HG03342 (cell line): ENCODE measurements around the gene MTFP1.
"Not testable (repeated sequence)": the region's sequence is repeated elsewhere in the genome, so short reads cannot be mapped to it uniquely, and the experiment has no call there.

Experiments used
- ATAC-seq: cut with Tn5 transposase; IDR thresholded peaks from one replicate; pipeline ENCODE4 v1.9.1; 2021; ENCODE audit warnings: mild to moderate bottlenecking, moderate library complexity; ENCODE audit not compliant: unreplicated experiment

The MTFP1 gene

GRCh38 chr22:30452861-30453260, 27.3 kb downstream of the MTFP1 start:
- no peak for ATAC-seq

DNA sequence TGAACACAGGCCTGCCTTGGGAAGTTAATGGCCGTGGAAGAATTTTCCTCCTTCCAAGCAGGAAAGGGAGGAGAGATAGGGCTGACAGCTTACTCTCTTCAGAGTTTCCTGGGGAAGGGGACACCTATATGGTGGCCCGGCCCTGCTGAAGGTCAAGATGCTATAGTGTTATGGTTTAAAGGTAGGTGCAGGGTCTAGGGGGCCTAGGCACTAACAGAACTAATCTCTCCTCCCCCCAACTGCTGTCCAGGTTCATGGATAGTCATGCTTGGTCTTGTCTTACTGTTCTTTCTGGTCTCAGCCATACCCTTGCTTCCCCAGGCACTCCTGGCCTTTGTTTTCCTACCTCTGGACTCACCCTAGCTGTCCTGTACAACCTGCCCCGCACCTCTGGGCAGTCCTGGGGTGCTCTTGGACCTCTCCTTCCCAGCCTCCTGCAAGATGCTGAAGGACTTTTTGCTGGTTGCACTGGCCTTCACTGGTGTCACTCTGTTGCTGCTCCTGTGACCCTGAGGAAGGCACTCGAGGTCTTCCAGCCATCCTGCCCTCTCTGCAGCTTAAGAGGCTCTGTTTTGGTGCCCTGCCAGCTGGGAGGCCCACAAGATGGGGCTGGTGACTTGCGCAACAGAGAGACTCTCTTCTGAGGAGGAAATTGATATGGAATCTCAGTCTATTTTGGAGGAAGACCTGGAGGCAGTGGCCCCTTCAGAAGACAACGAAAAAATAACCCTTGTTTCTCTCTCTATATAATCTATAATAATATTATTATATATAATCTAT, 28.4 kb downstream of the MTFP1 start:
- ATAC-seq = no peak

GRCh38 chr22:30455075-30455840, 29.7 kb downstream of the MTFP1 start:
- no peak for ATAC-seq

- no peak for ATAC-seq
Observed at GRCh38 chr22:30457981-30458380, 32.4 kb downstream of the MTFP1 start.

GRCh38 chr22:30459181-30460052, 33.8 kb downstream of the MTFP1 start:
- ATAC-seq = no peak

DNA sequence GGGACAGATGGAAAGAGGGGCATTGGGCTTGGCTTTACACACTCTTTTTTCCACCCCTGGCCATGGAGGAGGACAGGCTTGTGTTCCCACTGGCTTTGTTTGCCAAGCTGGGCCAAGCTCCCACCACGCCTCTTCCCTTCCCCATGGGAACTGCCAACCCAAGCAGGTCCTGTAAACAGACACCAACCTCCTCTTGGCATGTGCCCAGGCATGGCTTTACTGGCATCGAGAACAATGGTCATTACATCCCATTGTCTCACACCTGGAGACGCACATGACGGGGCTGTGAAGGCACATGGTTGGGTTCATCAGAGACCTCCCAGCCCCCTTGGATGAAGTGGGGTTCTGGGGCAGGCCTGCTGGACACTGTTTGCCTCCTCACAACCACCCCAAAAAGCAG, 34.6 kb downstream of the MTFP1 start:
- no peak for ATAC-seq

DNA sequence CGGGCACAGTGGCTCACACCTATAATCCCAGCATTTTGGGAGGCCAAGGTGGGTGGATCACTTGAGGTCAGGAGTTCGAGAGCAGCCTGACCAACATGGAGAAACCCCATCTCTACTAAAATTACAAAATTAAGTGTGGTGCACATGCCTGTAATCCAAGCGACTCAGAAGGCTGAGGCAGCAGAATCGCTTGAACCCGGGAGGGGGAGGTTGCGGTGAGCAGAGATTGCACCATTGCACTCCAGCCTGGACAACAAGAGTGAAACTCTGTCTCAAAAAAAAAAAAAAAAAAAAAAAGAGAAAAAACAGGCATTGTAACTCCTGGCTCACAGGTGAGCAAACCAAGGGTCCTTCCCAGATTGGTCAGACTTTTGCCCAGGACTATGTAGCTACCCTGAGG, 35.0 kb downstream of the MTFP1 start:
- ATAC-seq = not testable (repeated sequence)

GRCh38 chr22:30469165-30469564, 43.6 kb downstream of the MTFP1 start:
- ATAC-seq = no peak

GRCh38 chr22:30470655-30471054, 45.1 kb downstream of the MTFP1 start:
- ATAC-seq = no peak

GRCh38 chr22:30471616-30472318, 46.2 kb downstream of the MTFP1 start, which contains the start of gene SEC14L3:
Gene SEC14L3 (minus strand): TSS chr22:30472017. CDS start chr22:30471958, 59 bp downstream.
- ATAC-seq = no peak

- no peak for ATAC-seq
Observed at GRCh38 chr22:30472994-30473720, 47.6 kb downstream of the MTFP1 start.

DNA sequence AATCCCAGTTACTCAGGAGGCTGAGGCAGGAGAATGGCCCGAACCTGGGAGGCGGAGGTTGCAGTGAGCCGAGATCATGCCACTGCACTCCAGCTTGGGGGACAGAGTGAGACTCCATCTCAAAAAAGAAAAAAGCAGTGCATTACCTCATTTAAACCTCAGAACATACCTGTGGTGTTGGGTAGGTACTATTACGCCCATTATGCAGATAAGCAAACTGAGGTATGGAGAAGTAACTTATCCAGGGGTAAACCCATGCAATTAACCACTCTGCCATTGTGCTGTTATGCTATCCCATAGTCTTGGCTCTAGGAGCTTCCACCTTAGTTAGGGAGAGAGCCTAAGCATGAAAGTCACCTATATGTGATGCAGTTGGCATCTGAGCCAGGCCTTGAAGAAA, 48.6 kb downstream of the MTFP1 start:
- no peak for ATAC-seq

DNA sequence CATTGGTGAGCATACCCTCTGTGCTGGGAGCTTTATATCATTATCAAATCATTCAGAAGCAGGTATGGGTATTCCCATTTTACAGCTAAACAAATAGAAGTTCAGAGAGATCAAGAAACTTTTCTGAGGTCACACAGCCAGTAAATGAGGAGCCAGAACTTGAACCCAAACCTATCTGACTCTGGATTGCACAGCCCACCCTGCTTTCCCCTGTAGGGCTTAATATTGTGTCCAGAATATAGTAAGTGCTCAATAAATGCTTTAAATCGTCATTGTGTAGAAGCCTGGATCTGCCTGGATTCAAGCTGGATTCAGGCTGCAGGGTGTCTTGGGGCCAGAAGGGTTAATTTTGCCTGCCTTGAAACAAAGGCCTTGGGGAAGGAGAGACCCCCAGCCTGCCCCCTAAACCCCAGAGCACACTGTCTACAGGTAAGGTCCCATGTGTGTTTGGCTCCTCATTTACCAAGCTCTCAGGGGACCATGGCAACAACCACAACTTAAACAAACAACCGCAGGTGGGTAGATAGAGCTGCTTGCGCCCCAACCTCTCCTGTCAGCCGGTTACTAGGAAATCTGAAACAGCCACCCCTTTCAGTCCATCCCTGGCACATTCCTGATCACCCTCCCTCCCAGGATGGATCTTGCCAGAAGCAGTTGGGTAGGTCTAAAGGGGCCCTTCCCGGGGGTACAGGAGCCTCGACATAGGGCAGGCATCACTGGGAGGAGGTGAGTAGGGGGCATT, 49.3 kb downstream of the MTFP1 start:
- ATAC-seq = no peak
